ENCODE measurements around the gene SPATS2L. TPM values are rescaled to one million over a fixed set of nuclear protein-coding genes. Genes with fewer than 3 reads are reported as not detected.

SPATS2L gene
- total RNA-seq, 1 experiment from 2014 or later: 47.3 TPM

- WGBS (ENCODE audit: extremely low coverage, insufficient read length, low lambda C conversion rate): no CpG with 5 or more reads among the region's 7 CpGs
- H3K27ac Mint-ChIP-seq: no peak overlapping the region; a peak in 1 of 7 replicates
- no peak overlapping the region for H3K27ac ChIP-seq (ENCODE audit: insufficient read length, low read depth, low read length)
- DNase-seq: no peak
- H3K18ac ChIP-seq (ENCODE audit: insufficient read length, low read depth, low read length): no peak overlapping the region
- no peak overlapping the region for H3K9ac ChIP-seq (ENCODE audit: extremely low read depth, insufficient read length, low read length)
- no peaks in the 10 kb centered on the region for H3K27me3 ChIP-seq (ENCODE audit: insufficient read depth, low read length)
- H3K23me2 ChIP-seq (ENCODE audit: insufficient read length, low read depth, low read length, poor library complexity, severe bottlenecking): no peaks in the 10 kb centered on the region
- no peak overlapping the region for H3T11ph ChIP-seq (ENCODE audit: low read length)
- H2BK5ac ChIP-seq (ENCODE audit: insufficient read length, low read length): no peak overlapping the region
- no peaks in the 10 kb centered on the region for H3K79me2 ChIP-seq (ENCODE audit: insufficient read depth, low read length)
- H3K27me3 Mint-ChIP-seq (ENCODE audit: low read depth): no peaks in the 10 kb centered on the region
- no peak overlapping the region for H2AK5ac ChIP-seq (ENCODE audit: insufficient read length, low read length)
- no peaks in the 10 kb centered on the region for H3K36me3 Mint-ChIP-seq (ENCODE audit: insufficient read depth in 1 of 3, low read depth in 3 of 3)
- H2BK12ac ChIP-seq (ENCODE audit: insufficient read length, low read depth, low read length): no peak overlapping the region
- H3K4me1 ChIP-seq (ENCODE audit: insufficient read depth, low read length): peaks cover 13% of the 10 kb centered on the region; the same call in 1 of the 2 replicates
- no peak overlapping the region for H3K56ac ChIP-seq (ENCODE audit: insufficient read length, low read depth, low read length)
- H4K91ac ChIP-seq (ENCODE audit: insufficient read length, low read depth, low read length): no peak overlapping the region
- H4K5ac ChIP-seq (ENCODE audit: insufficient read length, low read depth, low read length): no peak overlapping the region
- H2BK15ac ChIP-seq (ENCODE audit: low read depth, low read length): no peak overlapping the region
- no peak overlapping the region for H3K4me3 Mint-ChIP-seq
- no peak overlapping the region for H2BK120ac ChIP-seq (ENCODE audit: low read depth, low read length, poor library complexity, severe bottlenecking)
- H4K8ac ChIP-seq (replicated peaks; ENCODE audit: insufficient read length, low read depth, low read length): no peak overlapping the region
- no peak overlapping the region for H3K4ac ChIP-seq (ENCODE audit: low read depth, low read length)
- no peaks in the 10 kb centered on the region for H3K9me3 ChIP-seq (ENCODE audit: control insufficient read depth, low read depth, low read length)
- no peaks in the 10 kb centered on the region for H3K79me1 ChIP-seq (ENCODE audit: insufficient read depth, low read depth, low read length, poor library complexity, severe bottlenecking)
- H3K23ac ChIP-seq (ENCODE audit: insufficient read length, low read depth, low read length): no peak overlapping the region
- H3K9me3 Mint-ChIP-seq: no peaks in the 10 kb centered on the region
- no peak overlapping the region for H3K4me2 ChIP-seq (ENCODE audit: insufficient read depth, insufficient read length, low read length)
- H3K14ac ChIP-seq (ENCODE audit: insufficient read depth, low read length): no peak overlapping the region
- no peak for TF ChIP-seq CTCF (conservative IDR thresholded peaks at IDR 0.05)
- H3K4me1 Mint-ChIP-seq: peaks cover 13 to 20% of the 10 kb centered on the region in 2 experiments
- no peak overlapping the region for H2AFZ ChIP-seq (ENCODE audit: low read length)
- H4K20me1 ChIP-seq (ENCODE audit: control insufficient read depth, insufficient read depth, insufficient read length): no peaks in the 10 kb centered on the region
- H2BK20ac ChIP-seq (ENCODE audit: low read depth, low read length, poor library complexity, severe bottlenecking): no peak overlapping the region
Observed at GRCh38 chr2:200274116-200275075, 32.1 kb upstream of the SPATS2L start.
